ENCODE results near the gene PNMA1. TPM values are rescaled to one million over a fixed set of nuclear protein-coding genes. Genes with fewer than 3 reads are reported as not detected.

Gene PNMA1
- polyA plus RNA-seq, 1 experiment, result 21.5 TPM

- ChIA-PET POLR2A (interaction anchor here (0.6 kb wide), 1 partner anchor 179 kb away, joined by 4 read pairs; no protein-coding TSS in a partner anchor), CTCF (interaction anchor here (0.6 kb wide), 1 partner anchor 1793 kb away, joined by 4 read pairs; no protein-coding TSS in a partner anchor)
- TF ChIP-seq CTCF (IDR thresholded peaks at IDR 0.05; ENCODE audit: low read depth, low read length), result no peak
- Histone ChIP-seq H3K27ac (ENCODE audit: low read depth, low read length) (no peak overlapping the region), H3K27me3 (ENCODE audit: control insufficient read depth, insufficient read depth, low read length) (no peaks in the 10 kb centered on the region), H3K4me3 (ENCODE audit: low read depth, low read length) (no peak overlapping the region), H3K9me3 (ENCODE audit: control insufficient read depth, insufficient read depth, low read length) (no peaks in the 10 kb centered on the region)
- no peak for DNase-seq (ENCODE audit: low read depth, low spot score)
These were observed 27.3 kb downstream of the PNMA1 start for GRCh38 chr14:73686901-73687300.

GRCh38 chr14:73685328-73685727 is 28.9 kb downstream of the PNMA1 start:
- Histone ChIP-seq H3K9me3 (ENCODE audit: control insufficient read depth, insufficient read depth, low read length) (no peaks in the 10 kb centered on the region), H3K27me3 (ENCODE audit: control insufficient read depth, insufficient read depth, low read length) (no peaks in the 10 kb centered on the region), H3K27ac (ENCODE audit: low read depth, low read length) (no peak overlapping the region), H3K4me3 (ENCODE audit: low read depth, low read length) (no peak overlapping the region)
- no peak for TF ChIP-seq CTCF (IDR thresholded peaks at IDR 0.05; ENCODE audit: low read depth, low read length)
- CTCF ChIA-PET, result no interaction called here
- no peak for DNase-seq (ENCODE audit: low read depth, low spot score)
- POLR2A ChIA-PET, result no interaction called here

GRCh38 chr14:73684627-73685026 is 29.6 kb downstream of the PNMA1 start:
- POLR2A ChIA-PET, result no interaction called here
- Histone ChIP-seq H3K27me3 (ENCODE audit: control insufficient read depth, insufficient read depth, low read length) (no peaks in the 10 kb centered on the region), H3K4me3 (ENCODE audit: low read depth, low read length) (no peak overlapping the region), H3K9me3 (ENCODE audit: control insufficient read depth, insufficient read depth, low read length) (no peaks in the 10 kb centered on the region), H3K27ac (ENCODE audit: low read depth, low read length) (no peak overlapping the region)
- CTCF ChIA-PET, result no interaction called here
- no peak for TF ChIP-seq CTCF (IDR thresholded peaks at IDR 0.05; ENCODE audit: low read depth, low read length)
- DNase-seq (ENCODE audit: low read depth, low spot score), result no peak

GRCh38 chr14:73680821-73681220 is 33.4 kb downstream of the PNMA1 start:
- no peaks in the 10 kb centered on the region for H3K9me3 ChIP-seq (ENCODE audit: control insufficient read depth, insufficient read depth, low read length)
- CTCF ChIA-PET, result no interaction called here
- TF ChIP-seq CTCF (IDR thresholded peaks at IDR 0.05; ENCODE audit: low read depth, low read length), result no peak

GRCh38 chr14:73678698-73679097 is 35.5 kb downstream of the PNMA1 start:
- ChIA-PET POLR2A (no interaction called here), CTCF (interaction anchor here (0.5 kb wide), 1 partner anchor 37 kb away, joined by 4 read pairs; no protein-coding TSS in a partner anchor)
- H3K9me3 ChIP-seq (ENCODE audit: control insufficient read depth, insufficient read depth, low read length), result no peaks in the 10 kb centered on the region
- no peak for DNase-seq (ENCODE audit: low read depth, low spot score)
- no peak overlapping the region for H3K4me3 ChIP-seq (ENCODE audit: low read depth, low read length)
- TF ChIP-seq CTCF (IDR thresholded peaks at IDR 0.05; ENCODE audit: low read depth, low read length), result no peak
- H3K27me3 ChIP-seq (ENCODE audit: control insufficient read depth, insufficient read depth, low read length), result no peaks in the 10 kb centered on the region
- H3K27ac ChIP-seq (ENCODE audit: low read depth, low read length), result no peak overlapping the region

More at GRCh38 chr14:73680821-73681220, 33.4 kb downstream of the PNMA1 start:
- H3K27me3 ChIP-seq (ENCODE audit: control insufficient read depth, insufficient read depth, low read length), result no peaks in the 10 kb centered on the region
- H3K4me3 ChIP-seq (ENCODE audit: low read depth, low read length), result no peak overlapping the region
- DNase-seq (ENCODE audit: low read depth, low spot score), result no peak
- POLR2A ChIA-PET, result no interaction called here
- no peak overlapping the region for H3K27ac ChIP-seq (ENCODE audit: low read depth, low read length)
